Sigmoid colon (tissue), 7 donors: ENCODE measurements around the gene ACOT7. TPM values are rescaled to one million over a fixed set of nuclear protein-coding genes. Genes with fewer than 3 reads are reported as not detected.

Experiments used
- DNase-seq: peaks from one replicate; pipeline ENCODE4 v3.0.0-alpha.2; 2019
- H3K27ac ChIP-seq, 4 donors: fragments of 200-600 bp; sonication (generic); one replicate each; pipeline ENCODE4 v1.5.1; 2016 to 2019; ENCODE audit warnings: mild to moderate bottlenecking in 1 of 4
- H3K27me3 ChIP-seq, 3 donors: fragments of 200-600 bp; sonication (generic); one replicate each; pipeline ENCODE4 v1.5.1; 2019; ENCODE audit warnings: mild to moderate bottlenecking in 1 of 3
- H3K36me3 ChIP-seq, 4 donors: fragments of 200-600 bp; sonication (generic); one replicate each; pipeline ENCODE4 v1.5.1; 2016 to 2019
- H3K4me1 ChIP-seq, 4 donors: fragments of 200-600 bp; sonication (generic); one replicate each; pipeline ENCODE4 v1.5.1; 2017 to 2019
- H3K4me3 ChIP-seq, 4 donors: fragments of 200-600 bp; sonication (generic); one replicate each; pipeline ENCODE4 v1.5.1; 2017 to 2019; ENCODE audit warnings: mild to moderate bottlenecking in 2 of 4, moderate library complexity in 1 of 4
- H3K9me3 ChIP-seq, 4 donors: fragments of 200-600 bp in 3 of 4; sonication (generic) in 3 of 4; one replicate each; pipeline versions ENCODE4 v1.5.1 to v1.6.1; 2013 to 2019
- EP300 ChIP-seq, 4 donors: sonication (generic); formaldehyde crosslinking; IDR thresholded peaks; one replicate each; pipeline ENCODE4 v1.6.1; 2017; ENCODE audit warnings: antibody characterized with exemption in 4 of 4
- POLR2A ChIP-seq, 2 donors: fragments of 450-650 bp; IDR thresholded peaks; one replicate each; pipeline ENCODE4 v1.6.1; 2016; ENCODE audit warnings: antibody characterized with exemption in 2 of 2, mild to moderate bottlenecking in 2 of 2, moderate library complexity in 2 of 2
- POLR2AphosphoS5 ChIP-seq, 4 donors: sonication (generic); formaldehyde crosslinking; IDR thresholded peaks; one replicate each; pipeline ENCODE4 v1.6.1; 2017; ENCODE audit warnings: antibody characterized with exemption in 4 of 4
- WGBS, 2 donors: extraction: QIAGEN DNeasy Blood & Tissue Kit; methylation state at CpG; one replicate each; pipeline ENCODE4 v1.1.7; 2013; 5-methylcytosine and 5-hydroxymethylcytosine counted together
- intact Hi-C: fragments of 100-400 bp; cut with DNase I; formaldehyde crosslinking; loops from one replicate; pipeline ENCODE4 v1.15.1; 2023
- polyA plus RNA-seq, 3 donors: library from polyadenylated mRNA; stranded (reverse); fragments of 200-250 nt; gene quantifications; one replicate each; pipeline ENCODE4 v1.2.3, GENCODE V29; 2013
- total RNA-seq, 4 donors: library from RNA; depleted of rRNA; stranded (reverse); fragments of >200 nt; gene quantifications; one replicate each; pipeline ENCODE4 v1.1.0, GENCODE V29; 2016
- TF ChIP-seq, protein P1 (sequence below), 4 experiments: fragments of 450-650 bp in 3 of 4; fragments of 200-600 bp in 1 of 4; IDR thresholded peaks; one replicate each; pipeline ENCODE4 v1.5.1; 2016 to 2019; ENCODE audit warnings: antibody characterized with exemption in 4 of 4, mild to moderate bottlenecking in 3 of 4, moderate library complexity in 2 of 4
- donor health status: healthy with polysubstance abuse.
- donor health status: Bipolar disorder and iron deficiency.
- donor health status: healthy.

The ACOT7 gene
- total and polyA plus RNA-seq, 7 donors = 17.9 to 81.0 (median 26.5) TPM

- Histone ChIP-seq H3K9me3 (no peaks in the 10 kb centered on the region), H3K36me3 (no peaks in the 10 kb centered on the region), H3K27me3 (peaks cover 72 to 100% (median 94%) of the 10 kb centered on the region in 3 donors), H3K4me3 (peak overlapping the region in 1 of 4 donors; percentile 26), H3K4me1 (peaks cover 0 to 52% (median 44%) of the 10 kb centered on the region in 4 donors), H3K27ac (no peak overlapping the region)
- intact Hi-C loops = no loop called here
- WGBS, 2 donors = 3 to 7% methylated on average over 44 of the region's 44 CpGs
- TF ChIP-seq EP300 (IDR thresholded peaks at IDR 0.05) = no peak
- TF ChIP-seq, protein P1, sequence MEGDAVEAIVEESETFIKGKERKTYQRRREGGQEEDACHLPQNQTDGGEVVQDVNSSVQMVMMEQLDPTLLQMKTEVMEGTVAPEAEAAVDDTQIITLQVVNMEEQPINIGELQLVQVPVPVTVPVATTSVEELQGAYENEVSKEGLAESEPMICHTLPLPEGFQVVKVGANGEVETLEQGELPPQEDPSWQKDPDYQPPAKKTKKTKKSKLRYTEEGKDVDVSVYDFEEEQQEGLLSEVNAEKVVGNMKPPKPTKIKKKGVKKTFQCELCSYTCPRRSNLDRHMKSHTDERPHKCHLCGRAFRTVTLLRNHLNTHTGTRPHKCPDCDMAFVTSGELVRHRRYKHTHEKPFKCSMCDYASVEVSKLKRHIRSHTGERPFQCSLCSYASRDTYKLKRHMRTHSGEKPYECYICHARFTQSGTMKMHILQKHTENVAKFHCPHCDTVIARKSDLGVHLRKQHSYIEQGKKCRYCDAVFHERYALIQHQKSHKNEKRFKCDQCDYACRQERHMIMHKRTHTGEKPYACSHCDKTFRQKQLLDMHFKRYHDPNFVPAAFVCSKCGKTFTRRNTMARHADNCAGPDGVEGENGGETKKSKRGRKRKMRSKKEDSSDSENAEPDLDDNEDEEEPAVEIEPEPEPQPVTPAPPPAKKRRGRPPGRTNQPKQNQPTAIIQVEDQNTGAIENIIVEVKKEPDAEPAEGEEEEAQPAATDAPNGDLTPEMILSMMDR (IDR thresholded peaks at IDR 0.05) = no peak
- no peak for TF ChIP-seq POLR2AphosphoS5 (IDR thresholded peaks at IDR 0.05)
- no peak for TF ChIP-seq POLR2A (IDR thresholded peaks at IDR 0.05)
- no peak for DNase-seq
These were observed 27.0 kb upstream of the ACOT7 start for GRCh38 chr1:6420454-6421042.

DNA sequence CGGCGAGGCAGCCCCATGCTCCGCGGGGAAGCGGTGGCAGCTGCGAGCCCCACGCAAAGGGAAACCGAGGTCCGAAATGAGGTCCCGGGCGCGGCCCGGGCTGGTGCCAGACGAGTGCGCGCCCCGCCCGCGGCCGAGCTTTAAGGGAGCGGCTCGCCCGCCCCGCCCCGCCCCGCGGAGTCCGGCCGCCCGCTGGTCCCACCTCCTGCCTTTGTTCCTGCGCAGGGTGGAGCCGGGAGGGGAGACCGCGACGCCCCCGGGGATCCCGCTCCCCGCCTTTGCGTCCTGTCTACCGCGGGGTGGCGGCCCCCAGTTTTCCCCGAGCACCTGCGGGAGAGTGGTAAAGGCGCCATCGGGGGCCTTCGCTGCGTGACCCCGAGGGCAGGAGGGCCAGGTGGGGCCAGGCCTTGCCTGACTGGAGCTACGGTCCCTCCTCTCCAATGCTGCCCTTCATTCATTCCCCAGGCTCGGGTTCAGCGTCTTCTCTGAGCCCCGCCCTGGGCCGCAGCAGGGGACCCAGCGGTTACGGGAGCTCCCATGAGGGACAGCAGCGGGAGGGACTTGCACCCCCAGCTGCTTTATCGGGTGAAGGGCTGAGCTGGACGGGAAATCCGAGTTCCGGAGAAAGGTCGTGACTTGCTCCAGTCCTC lies 26.4 kb upstream of the ACOT7 start, which contains the start of gene HES2:
HES2 (minus strand) TSS at position 116 of the 650 bp plus-strand sequence; CDS start at position 17, 99 bp downstream.
- DNase-seq = no peak
- H3K4me3 ChIP-seq = peak within 1 kb of the TSS in 3 of 4 donors; percentile 26 to 47 (median 41)
- peaks cover 70 to 100% (median 92%) of the 10 kb centered on the region in 3 donors for H3K27me3 ChIP-seq
- intact Hi-C loops = no loop called here
- H3K36me3 ChIP-seq = no peaks in the 10 kb centered on the region
- no peaks in the 10 kb centered on the region for H3K9me3 ChIP-seq
- no peak for TF ChIP-seq POLR2A (IDR thresholded peaks at IDR 0.05)
- TF ChIP-seq, protein P1 (IDR thresholded peaks at IDR 0.05) = no peak
- TF ChIP-seq EP300 (IDR thresholded peaks at IDR 0.05) = no peak
- no peak for TF ChIP-seq POLR2AphosphoS5 (IDR thresholded peaks at IDR 0.05)
- no peak within 1 kb of the TSS for H3K27ac ChIP-seq
- H3K4me1 ChIP-seq = peaks cover 0 to 47% (median 41%) of the 10 kb centered on the region in 4 donors
- 1% methylated on average over 62 of the region's 62 CpGs for WGBS, 2 donors

DNA sequence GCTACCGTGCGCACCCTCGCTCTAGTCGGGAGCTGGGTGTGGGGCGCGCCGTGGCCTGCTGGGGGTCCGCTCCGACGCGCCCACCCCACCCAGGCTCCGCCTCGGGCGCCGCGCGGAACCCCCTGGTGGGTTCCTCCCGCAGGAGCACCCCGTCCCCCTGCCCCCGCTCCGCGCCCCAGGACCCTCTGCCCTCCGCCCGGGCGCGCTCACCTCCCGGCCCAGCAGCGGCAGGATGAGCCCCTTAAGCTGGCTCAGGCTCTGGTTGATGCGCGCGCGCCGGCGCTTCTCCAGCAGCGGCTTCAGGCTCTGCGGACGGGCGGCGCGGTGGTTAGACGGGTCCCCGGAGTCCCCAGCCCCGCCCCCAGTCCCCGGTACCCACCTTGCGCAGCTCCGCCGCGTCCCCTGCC lies 25.8 kb upstream of the ACOT7 start:
- H3K9me3 ChIP-seq = no peaks in the 10 kb centered on the region
- H3K27ac ChIP-seq = no peak overlapping the region
- H3K36me3 ChIP-seq = no peaks in the 10 kb centered on the region
- peaks cover 64 to 100% (median 92%) of the 10 kb centered on the region in 3 donors for H3K27me3 ChIP-seq
- peaks cover 0 to 41% (median 36%) of the 10 kb centered on the region in 4 donors for H3K4me1 ChIP-seq
- WGBS, 2 donors = 1 to 5% methylated on average over 48 of the region's 48 CpGs
- TF ChIP-seq, protein P1 (IDR thresholded peaks at IDR 0.05) = no peak
- TF ChIP-seq POLR2AphosphoS5 (IDR thresholded peaks at IDR 0.05) (no peak), EP300 (IDR thresholded peaks at IDR 0.05) (no peak), POLR2A (IDR thresholded peaks at IDR 0.05) (no peak)
- H3K4me3 ChIP-seq = peak overlapping the region in 3 of 4 donors; percentile 26 to 47 (median 41)
- no peak for DNase-seq
- intact Hi-C loops = no loop called here

DNA sequence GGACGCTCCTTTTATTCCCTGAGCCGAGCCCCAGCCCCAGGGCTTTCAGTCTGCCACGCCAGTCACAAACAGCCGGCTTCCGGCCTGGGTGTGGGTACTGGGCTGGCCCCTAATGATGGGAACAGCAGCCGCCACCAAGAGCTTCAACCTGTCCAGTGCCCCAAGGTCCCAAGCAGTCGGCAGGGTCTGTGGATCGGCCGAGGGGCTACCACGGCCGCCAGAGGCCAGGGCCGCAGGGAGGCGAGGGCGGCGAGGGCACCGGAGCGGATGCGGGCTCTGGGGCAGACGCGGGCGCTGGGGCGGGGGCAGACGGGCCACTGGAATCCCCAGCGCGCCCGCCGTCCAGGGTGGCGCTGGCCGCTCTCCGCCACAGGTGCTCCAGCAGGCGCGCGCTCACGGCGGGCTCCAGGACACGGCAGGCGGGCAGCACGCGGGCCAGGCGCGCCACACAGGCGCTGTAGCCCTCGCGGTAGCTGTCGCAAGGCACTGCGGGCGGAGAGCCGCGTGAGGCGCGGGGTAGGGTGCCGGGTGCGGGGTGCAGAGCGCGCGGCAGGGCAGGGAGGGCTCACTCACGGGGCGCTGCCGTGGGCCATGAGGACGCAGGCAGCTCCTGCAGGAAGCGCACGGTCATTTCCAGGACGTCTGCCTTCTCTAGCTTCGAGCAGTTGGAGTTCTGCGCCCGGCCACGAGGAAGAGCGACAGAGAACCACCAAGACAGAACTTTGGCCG lies 25.3 kb upstream of the ACOT7 start:
- peaks cover 60 to 100% (median 92%) of the 10 kb centered on the region in 3 donors for H3K27me3 ChIP-seq
- peaks cover 0 to 36% (median 31%) of the 10 kb centered on the region in 4 donors for H3K4me1 ChIP-seq
- no peak for TF ChIP-seq EP300 (IDR thresholded peaks at IDR 0.05)
- no peak for TF ChIP-seq POLR2AphosphoS5 (IDR thresholded peaks at IDR 0.05)
- TF ChIP-seq, protein P1 (IDR thresholded peaks at IDR 0.05) = no peak
- no peak for TF ChIP-seq POLR2A (IDR thresholded peaks at IDR 0.05)
- DNase-seq = no peak
- intact Hi-C loops = no loop called here
- H3K27ac ChIP-seq = no peak overlapping the region
- H3K4me3 ChIP-seq = peak overlapping the region in 2 of 4 donors; percentile 41 to 47
- 3 to 8% methylated on average over 69 of the region's 69 CpGs for WGBS, 2 donors
- no peaks in the 10 kb centered on the region for H3K36me3 ChIP-seq
- no peaks in the 10 kb centered on the region for H3K9me3 ChIP-seq
